KBM-7 (cell line): ENCODE measurements around the gene PMM2.
A peak's percentile ranks its signal among the peaks of the same experiment; 100 is the strongest.
"Not testable (repeated sequence)": the region's sequence is repeated elsewhere in the genome, so short reads cannot be mapped to it uniquely, and the experiment has no call there.

Experiments
- DNase-seq: peaks from one replicate; pipeline ENCODE4 v3.0.0-alpha.2; 2015
- in situ Hi-C: fragments of 300-500 bp; cut with MboI; formaldehyde crosslinking; loops from 2 replicates; pipeline ENCODE4 v1.14.3; 2020; ENCODE audit warnings: low sequenced_read_pairs, low pct_unique_long_range_greater_than_20kb, mixed read lengths

Gene PMM2

GRCh38 chr16:8859913-8860881 lies 62.6 kb downstream of the PMM2 start:
- no peak for DNase-seq
- in situ Hi-C loops = no loop called here

DNA sequence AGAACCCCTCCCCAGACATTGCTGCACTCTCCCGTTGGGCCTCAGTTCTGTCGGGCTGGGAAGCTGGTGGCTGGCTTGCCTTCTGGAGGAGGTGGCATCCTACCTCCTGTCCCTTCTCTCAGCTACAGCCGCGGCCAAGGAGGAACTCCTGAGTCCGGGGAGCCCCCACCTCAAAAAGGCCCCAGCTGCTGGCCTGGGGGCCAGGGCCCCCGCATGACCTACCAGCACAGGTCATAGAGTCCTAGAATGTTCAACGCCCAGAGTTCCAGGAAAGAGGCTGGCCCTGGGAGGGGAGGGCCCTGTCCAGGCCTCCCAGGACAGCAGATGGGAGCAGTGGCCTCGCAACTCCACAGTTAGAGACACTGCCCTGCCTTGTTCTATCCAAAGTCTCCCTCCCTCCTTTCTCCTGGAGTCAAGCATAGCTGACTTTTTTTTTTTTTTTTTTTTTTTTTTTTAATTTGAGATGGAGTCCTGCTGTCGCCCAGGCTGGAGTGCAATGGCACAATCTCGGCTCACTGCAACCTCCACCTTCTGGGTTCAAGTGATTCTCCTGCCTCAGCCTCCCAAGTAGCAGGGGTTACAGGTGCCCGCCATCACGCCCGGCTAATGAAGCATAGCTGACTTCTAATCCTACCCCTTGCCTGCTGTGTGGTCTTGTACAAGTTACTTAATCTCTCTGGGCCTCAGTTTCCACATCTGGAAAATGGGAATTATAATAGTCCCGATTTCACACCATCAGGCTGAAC lies 64.1 kb downstream of the PMM2 start:
- in situ Hi-C loops = no loop called here
- no peak for DNase-seq

DNA sequence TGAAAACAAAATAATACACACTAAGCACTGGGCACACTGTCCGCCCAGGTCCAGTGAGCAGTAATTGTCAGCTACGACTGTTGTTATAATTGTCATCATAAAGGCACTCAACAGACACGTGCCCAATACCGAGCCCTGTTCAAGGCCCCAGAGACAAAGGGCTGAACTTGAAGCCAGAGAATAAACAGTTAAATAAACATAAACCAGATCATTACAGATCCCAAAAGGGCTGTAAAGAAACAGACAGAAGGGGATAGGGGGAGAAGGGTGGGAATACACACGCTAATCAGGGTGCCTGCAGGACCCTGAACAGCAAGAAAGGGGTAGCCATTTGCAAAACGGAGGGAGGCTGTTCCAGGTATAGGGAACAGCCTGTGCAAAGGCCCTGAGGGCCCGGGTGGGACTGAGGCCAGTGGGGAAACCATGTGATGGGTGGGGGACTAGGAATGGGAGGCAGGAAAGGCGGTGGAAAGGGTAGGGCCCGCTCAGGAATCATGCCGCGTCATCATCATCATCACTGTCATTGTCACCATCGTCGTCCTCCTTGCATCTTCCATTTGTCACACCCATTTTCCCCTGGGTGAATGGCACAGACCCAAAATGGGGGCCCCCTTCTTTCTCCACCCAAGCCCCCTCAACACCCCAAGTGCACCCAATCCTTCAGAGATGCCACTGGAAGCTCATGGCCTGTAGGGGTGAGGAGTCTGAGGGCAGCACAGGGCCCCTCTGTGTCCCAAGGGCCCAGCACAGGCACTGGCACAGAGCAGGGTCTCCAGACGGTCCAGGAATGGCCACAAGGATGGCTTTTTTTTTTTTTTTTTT lies 64.9 kb downstream of the PMM2 start:
- no peak for DNase-seq
- in situ Hi-C loops = no loop called here

GRCh38 chr16:8863594-8864424 lies 66.2 kb downstream of the PMM2 start:
- peak; percentile 32 for DNase-seq
- in situ Hi-C loops = no loop called here

DNA sequence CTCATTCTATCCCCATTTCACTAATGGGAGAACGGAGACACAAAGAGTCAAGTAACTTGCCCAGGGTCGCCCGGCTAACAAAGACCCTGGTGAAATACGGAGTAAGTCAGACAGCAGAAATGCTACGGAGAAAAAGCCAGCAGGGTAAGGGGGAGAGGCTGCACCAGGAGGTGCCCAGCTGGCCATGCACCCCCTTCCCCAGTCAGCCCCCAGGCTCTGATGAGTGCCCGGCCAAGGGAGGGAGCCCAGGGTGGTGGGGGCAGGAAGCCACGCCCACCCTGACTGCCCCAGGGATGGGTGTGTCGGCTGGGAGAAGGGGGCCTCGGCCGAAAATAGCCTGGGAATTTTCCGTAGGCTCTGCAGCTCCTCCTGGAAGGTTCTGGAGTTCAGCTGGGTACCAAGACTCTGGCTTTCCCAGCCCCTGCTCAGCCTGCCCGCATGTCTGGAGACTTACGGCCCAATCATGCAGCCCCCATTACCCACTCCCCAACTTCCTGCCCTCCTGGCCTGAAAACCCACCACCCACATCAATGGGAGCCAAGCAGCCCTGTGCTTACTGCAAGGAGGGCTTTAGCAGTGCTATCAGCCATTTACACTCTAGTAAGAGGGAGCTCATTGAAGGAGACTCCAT lies 67.0 kb downstream of the PMM2 start:
- DNase-seq = no peak
- in situ Hi-C loops = no loop called here

DNA sequence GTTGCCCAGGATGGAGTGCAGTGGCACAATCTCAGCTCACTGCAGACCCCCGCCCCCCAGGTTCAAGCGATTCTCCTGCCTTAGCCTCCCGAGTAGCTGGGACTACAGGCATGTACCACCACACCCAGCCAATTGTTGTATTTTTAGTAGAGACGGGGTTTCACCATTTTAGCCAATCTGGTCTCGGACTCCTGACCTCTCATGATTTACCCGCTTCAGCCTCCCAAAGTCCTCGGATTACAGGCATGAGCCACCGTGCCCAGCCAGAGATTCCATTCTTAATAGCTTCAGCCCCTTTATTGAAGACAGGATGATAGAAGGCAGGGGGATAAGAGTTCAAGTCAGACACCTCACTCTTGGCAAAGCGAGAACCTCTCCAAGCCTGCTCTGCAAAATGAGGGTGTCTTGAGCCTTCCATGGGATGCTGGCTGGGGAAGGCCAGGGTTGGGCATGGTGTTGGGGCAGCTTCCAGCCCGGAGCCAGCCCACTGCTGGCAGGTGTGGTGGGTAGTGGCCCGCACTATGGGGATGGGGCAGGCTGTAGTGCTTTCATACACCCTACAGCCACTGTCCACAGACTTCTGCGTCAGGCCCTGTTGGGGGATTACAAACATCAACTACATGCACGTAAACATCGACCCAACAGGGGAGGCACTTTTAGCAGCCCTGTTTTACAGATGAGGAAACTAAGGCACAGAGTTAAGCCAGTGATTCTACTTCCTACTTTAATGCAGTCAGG lies 67.7 kb downstream of the PMM2 start:
- in situ Hi-C loops = no loop called here
- DNase-seq = no peak

DNA sequence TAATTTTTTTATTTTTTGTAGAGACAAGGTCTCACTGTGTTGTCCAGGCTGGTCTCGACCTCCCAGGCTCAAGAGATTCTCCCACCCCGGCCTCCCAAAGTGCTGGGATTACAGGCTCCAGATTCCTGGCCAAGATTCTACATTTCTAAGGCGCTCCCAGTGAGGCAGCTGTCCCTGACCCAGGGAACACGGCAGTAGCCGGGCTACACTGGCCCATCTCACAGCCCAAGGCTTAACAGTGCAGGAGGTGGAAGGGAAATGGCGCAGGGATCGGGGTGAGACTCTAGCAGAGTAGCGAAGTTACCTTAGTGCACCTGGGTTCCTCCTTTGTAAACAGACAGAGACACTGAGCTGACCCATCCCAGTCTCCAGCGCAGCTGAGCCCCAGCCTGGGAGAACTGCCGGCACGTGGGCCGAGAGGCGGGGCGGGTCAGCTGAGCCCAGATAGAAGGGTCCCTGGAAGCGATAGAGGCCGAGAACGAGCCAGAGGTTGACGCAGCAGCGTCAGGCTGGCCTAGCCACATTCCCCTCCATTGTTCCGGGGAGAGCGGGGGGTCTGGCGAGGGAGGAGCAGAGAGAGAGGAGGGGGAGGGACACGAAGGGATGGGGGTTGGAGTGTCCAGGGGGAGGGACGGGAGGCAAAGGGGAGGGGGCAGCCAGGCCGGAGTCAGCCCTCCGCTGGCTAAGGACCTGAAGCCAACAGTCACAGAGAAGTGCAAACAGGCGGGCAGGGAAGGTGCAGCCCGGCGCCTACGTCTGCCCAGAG lies 68.7 kb downstream of the PMM2 start:
- no peak for DNase-seq
- in situ Hi-C loops = no loop called here

DNA sequence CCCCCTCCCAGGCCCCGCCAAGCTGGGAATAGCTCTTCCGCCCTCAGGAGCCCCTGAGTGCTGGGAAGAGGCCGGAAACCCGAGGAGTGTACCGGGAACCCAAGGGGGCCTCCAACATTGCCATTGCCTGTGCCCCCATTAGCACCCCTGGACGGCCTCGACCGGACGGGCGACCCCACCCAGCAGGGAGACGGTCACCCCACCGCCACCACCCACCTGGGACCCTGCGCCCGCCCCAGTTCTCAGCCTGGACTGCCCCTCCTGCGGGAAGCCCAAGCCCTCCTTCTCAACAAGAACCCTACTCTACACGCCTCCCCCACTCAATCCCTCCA lies 69.2 kb downstream of the PMM2 start:
- DNase-seq = no peak

GRCh38 chr16:8867216-8867931 lies 69.7 kb downstream of the PMM2 start:
- DNase-seq = no peak
- in situ Hi-C loops = no loop called here

More for the DNA sequence above, 69.2 kb downstream of the PMM2 start:
- in situ Hi-C loops = no loop called here

- no peak for DNase-seq
- in situ Hi-C loops = no loop called here
These were observed 70.3 kb downstream of the PMM2 start for GRCh38 chr16:8867932-8868415.

- peak; percentile 94 for DNase-seq
- in situ Hi-C loops = no loop called here
These were observed 71.0 kb downstream of the PMM2 start, which contains the start of gene CARHSP1 for GRCh38 chr16:8868416-8869211. Gene CARHSP1, minus strand, starts transcription at chr16:8869006. Its CDS starts 9,678 bp downstream, at chr16:8859328.

GRCh38 chr16:8869212-8869987 lies 71.8 kb downstream of the PMM2 start:
- peak; percentile 35 for DNase-seq
- in situ Hi-C loops = no loop called here

DNA sequence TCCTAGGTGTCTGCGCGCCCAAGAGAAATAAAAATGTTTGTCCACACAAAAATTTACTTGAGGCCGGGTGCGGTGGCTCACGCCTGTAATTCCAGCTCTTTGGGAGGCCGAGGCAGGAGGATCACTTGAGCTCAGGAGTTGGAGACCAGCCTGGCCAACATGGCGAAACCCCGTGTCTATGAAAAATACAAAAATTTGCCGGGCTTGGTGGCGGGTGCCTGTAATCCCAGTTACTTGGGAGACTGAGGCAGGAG lies 72.3 kb downstream of the PMM2 start:
- in situ Hi-C loops, DNase-seq: not testable (repeated sequence)

GRCh38 chr16:8872071-8872470 lies 74.4 kb downstream of the PMM2 start:
- no peak for DNase-seq
- in situ Hi-C loops = no loop called here
